Amygdala (tissue), 56 donors: ENCODE results near the gene ACTL9.
"Not testable (repeated sequence)": the region's sequence is repeated elsewhere in the genome, so short reads cannot be mapped to it uniquely, and the experiment has no call there.

Source experiments
- DNase-seq, 56 donors: peaks; one replicate each; lab custom pipeline; 2025; lab: John Stamatoyannopoulos, UW

The ACTL9 gene

GRCh38 chr19:8698433-8699063 is at the start of gene ACTL9:
Gene ACTL9 (minus strand): TSS chr19:8698795. CDS start chr19:8698701, 94 bp downstream.
- DNase-seq: no peak

GRCh38 chr19:8739291-8740065 is 40.9 kb upstream of the ACTL9 start:
- DNase-seq: not testable (repeated sequence)

- no peak for DNase-seq
Measured at GRCh38 chr19:8738377-8738776, 39.8 kb upstream of the ACTL9 start.

- no peak for DNase-seq
Measured at GRCh38 chr19:8731428-8732169, 33.0 kb upstream of the ACTL9 start.

GRCh38 chr19:8724276-8724675 is 25.7 kb upstream of the ACTL9 start:
- DNase-seq: no peak

- DNase-seq: no peak
Measured at GRCh38 chr19:8722032-8722431, 23.4 kb upstream of the ACTL9 start.

GRCh38 chr19:8721334-8721733 is 22.7 kb upstream of the ACTL9 start, which contains the start of gene OR2Z1:
Gene OR2Z1 (plus strand): TSS chr19:8721634. CDS start chr19:8731029, 9,395 bp downstream.
- DNase-seq: no peak

GRCh38 chr19:8710337-8710736 is 11.7 kb upstream of the ACTL9 start:
- not testable (repeated sequence) for DNase-seq

- DNase-seq: no peak
Measured at GRCh38 chr19:8705742-8706141, 7.1 kb upstream of the ACTL9 start.

- not testable (repeated sequence) for DNase-seq
Measured at GRCh38 chr19:8705304-8705703, 6.7 kb upstream of the ACTL9 start.

- DNase-seq: no peak
Measured at GRCh38 chr19:8703223-8703622, 4.6 kb upstream of the ACTL9 start.

GRCh38 chr19:8702350-8702749 is 3.8 kb upstream of the ACTL9 start:
- DNase-seq: no peak

- DNase-seq: no peak
Measured at GRCh38 chr19:8700956-8701355, 2.4 kb upstream of the ACTL9 start.

GRCh38 chr19:8699908-8700307 is 1.3 kb upstream of the ACTL9 start:
- no peak for DNase-seq

GRCh38 chr19:8697671-8698432 is 743 bp downstream of the ACTL9 start:
- DNase-seq: no peak

GRCh38 chr19:8696993-8697392 is 1.6 kb downstream of the ACTL9 start:
- DNase-seq: no peak

- DNase-seq: no peak
Measured at GRCh38 chr19:8695911-8696310, 2.7 kb downstream of the ACTL9 start.

GRCh38 chr19:8695501-8695900 is 3.1 kb downstream of the ACTL9 start:
- DNase-seq: no peak

- no peak for DNase-seq
Measured at GRCh38 chr19:8690753-8691539, 7.6 kb downstream of the ACTL9 start.

- DNase-seq: no peak
Measured at GRCh38 chr19:8688930-8689329, 9.7 kb downstream of the ACTL9 start.
